Keratinocyte (primary cell): ENCODE results near the gene IFITM10. TPM values are rescaled to one million over a fixed set of nuclear protein-coding genes. Genes with fewer than 3 reads are reported as not detected.

Source experiments
- DNase-seq: peaks from one replicate; pipeline ENCODE4 v3.0.0-alpha.2; 2011; ENCODE audit warnings: low read depth, missing footprints, low spot score
- FAIRE-seq: peaks from 2 replicates; lab custom pipeline; 2011; peaks lifted over from hg19 to GRCh38; lab: Jason Lieb, UNC
- H2AFZ ChIP-seq: 2 replicates; pipeline ENCODE4 v1.6.0; 2012; ENCODE audit warnings: low read length, control low read depth, inconsistent platforms; ENCODE audit not compliant: control insufficient read depth
- H3K27ac ChIP-seq: 2 replicates; pipeline ENCODE4 v1.5.1; 2011; ENCODE audit warnings: low read length; ENCODE audit not compliant: control insufficient read depth, insufficient read depth
- H3K27me3 ChIP-seq: 3 replicates; pipeline ENCODE4 v1.6.0; 2011; ENCODE audit warnings: low read length; ENCODE audit not compliant: control insufficient read depth, insufficient read depth; ENCODE audit errors: extremely low read depth
- H3K36me3 ChIP-seq, 2 experiments: 2 replicates in 1 of 2; 3 replicates in 1 of 2; pipeline ENCODE4 v1.5.1; 2011; ENCODE audit warnings: low read length in 2 of 2, mild to moderate bottlenecking in 1 of 2; ENCODE audit not compliant: control insufficient read depth in 2 of 2, insufficient read depth in 2 of 2; ENCODE audit errors: extremely low read depth in 1 of 2
- H3K4me1 ChIP-seq: 3 replicates; pipeline ENCODE4 v1.5.1; 2011; ENCODE audit warnings: low read length; ENCODE audit not compliant: control insufficient read depth, insufficient read depth; ENCODE audit errors: extremely low read depth
- H3K4me2 ChIP-seq: 3 replicates; pipeline ENCODE4 v1.6.0; 2011; ENCODE audit warnings: low read depth, low read length; ENCODE audit not compliant: control insufficient read depth, insufficient read depth; ENCODE audit errors: extremely low read depth
- H3K4me3 ChIP-seq, 3 experiments: fragments of 200-600 bp in 1 of 3; sonication (generic) in 1 of 3; 2 replicates in 2 of 3; 3 replicates in 1 of 3; pipeline ENCODE4 v1.5.1; 2011 to 2016; ENCODE audit warnings: low read length in 3 of 3, mild to moderate bottlenecking in 3 of 3, control low read depth in 2 of 3, inconsistent platforms in 1 of 3, low read depth in 1 of 3, mixed read lengths in 1 of 3, mixed run types in 1 of 3, moderate library complexity in 1 of 3; ENCODE audit not compliant: control insufficient read depth in 2 of 3, insufficient read depth in 2 of 3; ENCODE audit errors: extremely low read depth in 1 of 3
- H3K79me2 ChIP-seq: 2 replicates; pipeline ENCODE4 v1.6.0; 2012; ENCODE audit warnings: low read length; ENCODE audit not compliant: control insufficient read depth, insufficient read depth
- H3K9ac ChIP-seq: 3 replicates; pipeline ENCODE4 v1.6.0; 2011; ENCODE audit warnings: low read length; ENCODE audit not compliant: control insufficient read depth, insufficient read depth; ENCODE audit errors: extremely low read depth
- H3K9me1 ChIP-seq: 3 replicates; pipeline ENCODE4 v1.6.0; 2011; ENCODE audit warnings: low read length; ENCODE audit not compliant: control insufficient read depth, insufficient read depth; ENCODE audit errors: extremely low read depth
- H3K9me3 ChIP-seq: 2 replicates; pipeline ENCODE4 v1.5.1; 2012; ENCODE audit warnings: low read depth, low read length; ENCODE audit not compliant: control insufficient read depth
- H4K20me1 ChIP-seq: 3 replicates; pipeline ENCODE4 v1.6.0; 2011; ENCODE audit warnings: low read length; ENCODE audit not compliant: control insufficient read depth, insufficient read depth; ENCODE audit errors: extremely low read depth
- CTCF ChIP-seq, 3 experiments: IDR thresholded peaks in 1 of 3; conservative IDR thresholded peaks in 1 of 3; optimal IDR thresholded peaks in 1 of 3; 2 replicates in 2 of 3; 3 replicates in 1 of 3; pipeline versions ENCODE3 to v1.5.1; 2011; ENCODE audit warnings: low read length in 3 of 3, mild to moderate bottlenecking in 3 of 3, moderate library complexity in 2 of 3, control low read depth in 1 of 3, inconsistent platforms in 1 of 3; ENCODE audit not compliant: insufficient read depth in 2 of 3; ENCODE audit errors: extremely low read depth in 1 of 3
- EZH2 ChIP-seq: IDR thresholded peaks from one replicate; pipeline ENCODE4 v1.6.1; 2012; ENCODE audit warnings: inconsistent platforms, mild to moderate bottlenecking, low read length, moderate library complexity
- dilution Hi-C: fragments of 300-500 bp; cut with MboI; formaldehyde crosslinking; loops from one replicate; pipeline ENCODE4 v1.7.0; 2020; ENCODE audit warnings: low sequenced_read_pairs; ENCODE audit not compliant: extremely low pct_ligation_motif_present
- polyA plus RNA-seq, 5 experiments: library from polyadenylated mRNA; depleted of rRNA in 3 of 5; stranded (reverse) in 3 of 5; stranded (forward) in 1 of 5; unstranded in 1 of 5; fragments of >200 nt; gene quantifications; 1 replicate in 1 of 5; 2 replicates in 3 of 5; 3 replicates in 1 of 5; pipeline versions ENCODE4 v1.2.1 to v1.2.3, GENCODE V29; 2011 to 2012; ENCODE audit warnings: missing spikeins in 2 of 5, low read depth in 1 of 5, low replicate concordance in 1 of 5

The IFITM10 gene
- polyA plus RNA-seq, 1 donor (not counting 4 experiments of a cell fraction or from before 2014, with no cell fraction given): 0.14 TPM

- no peaks in the 10 kb centered on the region for H3K27me3 ChIP-seq
- H3K9me3 ChIP-seq: no peaks in the 10 kb centered on the region
- DNase-seq (peak; percentile 73), FAIRE-seq (peak; percentile 99)
- no peak overlapping the region for H3K27ac ChIP-seq
- H2AFZ ChIP-seq: peak overlapping the region; percentile 72
- H3K36me3 ChIP-seq: no peaks in the 10 kb centered on the region
- H3K4me3 ChIP-seq: no peak overlapping the region
- H3K4me1 ChIP-seq: peaks cover 12% of the 10 kb centered on the region
- H3K9me1 ChIP-seq: no peaks in the 10 kb centered on the region
- no peak for TF ChIP-seq EZH2
- TF ChIP-seq CTCF (optimal IDR thresholded peaks at IDR 0.05 in 1 of 3, IDR thresholded peaks at IDR 0.05 in 1 of 3, conservative IDR thresholded peaks at IDR 0.05 in 1 of 3; ENCODE audit: extremely low read depth in 1 of 3, insufficient read depth in 2 of 3, low read length in 3 of 3): peak; percentile 17 to 34 (median 24)
- H3K4me2 ChIP-seq: peak overlapping the region; percentile 62
- no peaks in the 10 kb centered on the region for H3K79me2 ChIP-seq
- dilution Hi-C loops: no loop called here
- no peak overlapping the region for H3K9ac ChIP-seq
- H4K20me1 ChIP-seq: no peaks in the 10 kb centered on the region
These were observed 46.1 kb upstream of the IFITM10 start for GRCh38 chr11:1796413-1797011.

DNA sequence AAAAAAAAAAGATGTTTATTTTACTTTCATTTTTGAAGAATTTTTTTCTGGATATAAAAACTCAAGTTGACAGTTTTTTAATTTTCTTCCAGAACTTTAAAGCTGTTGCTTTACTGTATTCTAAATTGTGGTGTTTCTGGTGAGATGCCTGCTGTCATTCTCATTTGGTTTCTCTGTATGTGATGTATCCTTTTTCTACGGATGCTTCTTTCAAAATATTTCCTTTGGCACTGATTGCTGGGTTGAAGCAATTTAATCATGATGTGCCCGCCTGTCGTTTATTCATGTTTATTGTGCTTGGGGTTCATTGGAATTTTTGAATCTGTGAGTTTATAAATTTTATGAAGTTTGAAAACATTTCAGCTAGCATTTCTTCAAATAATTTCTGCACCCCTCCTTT lies 42.7 kb upstream of the IFITM10 start:
- no peak overlapping the region for H3K27ac ChIP-seq
- H4K20me1 ChIP-seq: no peaks in the 10 kb centered on the region
- H2AFZ ChIP-seq: no peak overlapping the region
- DNase-seq (no peak), FAIRE-seq (no peak)
- H3K4me3 ChIP-seq: no peak overlapping the region
- no peaks in the 10 kb centered on the region for H3K9me3 ChIP-seq
- peaks cover 12% of the 10 kb centered on the region for H3K4me1 ChIP-seq
- TF ChIP-seq EZH2 (no peak), CTCF (optimal IDR thresholded peaks at IDR 0.05 in 1 of 3, IDR thresholded peaks at IDR 0.05 in 1 of 3, conservative IDR thresholded peaks at IDR 0.05 in 1 of 3; ENCODE audit: extremely low read depth in 1 of 3, insufficient read depth in 2 of 3, low read length in 3 of 3) (no peak)
- H3K79me2 ChIP-seq: no peaks in the 10 kb centered on the region
- H3K4me2 ChIP-seq: no peak overlapping the region
- dilution Hi-C loops: no loop called here
- no peaks in the 10 kb centered on the region for H3K9me1 ChIP-seq
- H3K27me3 ChIP-seq: no peaks in the 10 kb centered on the region
- no peak overlapping the region for H3K9ac ChIP-seq
- H3K36me3 ChIP-seq: no peaks in the 10 kb centered on the region
